ENCODE data around the gene TMEM131L.
A peak's percentile ranks its signal among the peaks of the same experiment; 100 is the strongest.

Gene TMEM131L

DNA sequence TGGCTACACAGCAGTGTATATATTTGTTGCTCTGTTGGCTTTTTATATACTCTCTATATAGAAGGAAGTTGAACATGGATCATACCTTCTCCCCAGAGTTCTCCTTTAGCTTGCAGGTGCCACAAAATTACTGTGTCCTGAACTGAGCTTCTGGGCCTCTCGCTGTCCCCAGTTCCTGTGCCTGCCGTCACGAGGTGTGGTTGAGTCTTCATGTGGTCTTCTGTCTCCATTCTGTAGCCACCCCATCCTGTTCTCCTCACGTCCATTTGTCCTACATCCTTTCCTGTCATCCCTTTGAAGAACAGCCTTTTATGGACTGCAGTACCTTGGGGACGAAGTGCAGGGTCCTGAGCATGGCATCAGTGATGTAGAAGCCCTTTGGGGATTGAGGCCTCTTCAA, 14.5 kb downstream of the TMEM131L start:
- Histone ChIP-seq H3K23ac (ENCODE audit: low read length) (no peak overlapping the region), H3K4ac (ENCODE audit: low read depth, low read length) (no peak overlapping the region), H4K5ac (ENCODE audit: low read length) (no peak overlapping the region), H2BK15ac (replicated peaks; ENCODE audit: low read depth) (no peak overlapping the region), H2BK5ac (ENCODE audit: low read length) (no peak overlapping the region), H3K56ac (ENCODE audit: low read length) (no peak overlapping the region), H3K18ac (ENCODE audit: low read length) (no peak overlapping the region), H3K27me3 (ENCODE audit: insufficient read depth, low read length, poor library complexity) (no peaks in the 10 kb centered on the region), H3K4me1 (ENCODE audit: control insufficient read depth, low read depth, low read length) (peaks cover under 1% of the 10 kb centered on the region), H3K4me3 (ENCODE audit: low read length) (no peak overlapping the region), H3K9ac (ENCODE audit: low read length) (no peak overlapping the region), H3K4me2 (ENCODE audit: low read length) (no peak overlapping the region), H2BK120ac (ENCODE audit: low read depth, low read length) (no peak overlapping the region), H3K79me2 (ENCODE audit: control insufficient read depth, insufficient read depth, low read length) (no peaks in the 10 kb centered on the region), H3K27ac (ENCODE audit: low read depth, low read length) (no peak overlapping the region), H2AK5ac (ENCODE audit: low read length) (no peak overlapping the region), H3K36me3 (ENCODE audit: control insufficient read depth, insufficient read depth, low read length) (no peaks in the 10 kb centered on the region), H4K8ac (ENCODE audit: low read depth, low read length) (no peak overlapping the region), H3K79me1 (ENCODE audit: low read length) (no peaks in the 10 kb centered on the region)
- no peak for DNase-seq
- WGBS (ENCODE audit: extremely low coverage, insufficient coverage, low lambda C conversion rate), result no CpG with 5 or more reads among the region's 5 CpGs

DNA sequence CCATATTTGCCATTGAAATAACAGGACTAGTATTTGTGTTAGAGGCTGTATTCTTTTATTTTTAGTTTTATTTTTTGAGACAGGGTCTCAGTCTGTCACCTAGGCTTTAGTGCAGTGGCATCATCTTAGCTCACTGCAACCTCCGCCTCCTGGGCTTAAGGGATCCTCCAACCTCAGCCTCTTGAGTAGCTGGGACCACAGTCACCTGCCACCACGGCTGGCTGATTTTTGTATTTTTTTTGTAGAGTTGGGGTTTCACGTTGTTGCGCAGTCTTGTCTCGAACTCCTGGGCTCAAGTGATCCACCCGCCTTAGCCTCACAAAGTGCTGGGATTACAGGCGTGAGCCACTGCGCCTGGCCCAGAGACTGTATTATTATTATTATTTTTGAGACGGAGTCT, 15.3 kb downstream of the TMEM131L start:
- Histone ChIP-seq H3K9ac (ENCODE audit: low read length) (no peak overlapping the region), H3K4me3 (ENCODE audit: low read length) (no peak overlapping the region), H3K4me1 (ENCODE audit: control insufficient read depth, low read depth, low read length) (peaks cover 6% of the 10 kb centered on the region), H3K4me2 (ENCODE audit: low read length) (no peak overlapping the region), H3K36me3 (ENCODE audit: control insufficient read depth, insufficient read depth, low read length) (no peaks in the 10 kb centered on the region), H3K18ac (ENCODE audit: low read length) (no peak overlapping the region), H4K8ac (ENCODE audit: low read depth, low read length) (no peak overlapping the region), H3K56ac (ENCODE audit: low read length) (no peak overlapping the region), H3K79me2 (ENCODE audit: control insufficient read depth, insufficient read depth, low read length) (no peaks in the 10 kb centered on the region), H3K27me3 (ENCODE audit: insufficient read depth, low read length, poor library complexity) (no peaks in the 10 kb centered on the region), H2BK120ac (ENCODE audit: low read depth, low read length) (no peak overlapping the region), H2AK5ac (ENCODE audit: low read length) (no peak overlapping the region), H2BK5ac (ENCODE audit: low read length) (no peak overlapping the region), H3K79me1 (ENCODE audit: low read length) (no peaks in the 10 kb centered on the region), H3K23ac (ENCODE audit: low read length) (no peak overlapping the region), H4K5ac (ENCODE audit: low read length) (no peak overlapping the region), H2BK15ac (replicated peaks; ENCODE audit: low read depth) (no peak overlapping the region), H3K4ac (ENCODE audit: low read depth, low read length) (no peak overlapping the region), H3K27ac (ENCODE audit: low read depth, low read length) (no peak overlapping the region)
- no CpG with 5 or more reads among the region's 9 CpGs for WGBS (ENCODE audit: extremely low coverage, insufficient coverage, low lambda C conversion rate)
- DNase-seq, result no peak

DNA sequence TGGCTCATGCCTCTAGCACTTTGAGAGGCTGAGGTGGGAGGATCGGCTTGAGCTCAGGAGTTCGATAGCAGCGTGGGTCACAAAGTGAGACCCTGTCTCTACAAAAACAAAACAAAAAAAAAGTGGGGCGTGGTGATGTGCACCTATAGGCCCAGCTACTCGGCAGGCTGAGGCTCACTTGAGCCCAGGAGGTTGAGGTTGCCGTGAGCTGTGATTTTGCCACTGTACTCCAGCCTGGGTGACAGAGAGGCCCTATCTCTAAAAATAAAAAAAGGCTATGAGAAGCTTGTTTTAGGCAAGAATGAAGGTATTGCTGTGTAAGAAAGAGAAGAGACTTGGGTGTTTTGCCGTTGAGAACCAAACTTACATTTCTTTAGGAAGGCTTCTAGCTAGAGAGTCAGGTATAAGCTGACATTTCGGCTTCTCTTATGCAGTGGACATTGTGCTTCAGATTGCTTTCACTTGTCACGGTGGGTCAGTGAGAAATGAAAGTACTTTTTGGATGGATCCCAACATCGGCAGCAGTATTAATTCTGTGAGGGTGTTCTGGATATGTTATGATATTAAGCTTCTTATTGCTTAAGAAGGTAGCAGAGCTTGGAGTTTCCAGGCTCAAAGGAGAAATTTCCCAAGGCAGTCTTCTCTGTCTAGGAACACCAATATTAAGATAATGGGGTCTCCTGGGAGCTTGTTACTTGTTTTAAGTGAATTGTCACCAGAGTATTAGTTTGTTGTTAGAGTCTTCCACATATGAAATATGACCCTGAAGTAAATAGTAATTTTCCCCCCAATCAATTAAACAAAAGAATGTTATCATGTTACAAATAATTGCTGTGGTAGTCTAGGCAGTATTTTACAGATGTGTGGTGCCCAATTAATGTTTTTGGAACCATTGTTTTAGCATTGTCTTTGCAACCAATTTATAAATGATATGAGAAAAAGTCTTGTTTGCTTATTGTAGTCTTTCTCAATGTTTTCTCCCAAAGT, 17.6 kb downstream of the TMEM131L start:
- H3K27ac ChIP-seq (ENCODE audit: low read depth, low read length), result no peak overlapping the region
- H3K4ac ChIP-seq (ENCODE audit: low read depth, low read length), result no peak overlapping the region
- no peak overlapping the region for H3K4me2 ChIP-seq (ENCODE audit: low read length)
- no peak overlapping the region for H2BK15ac ChIP-seq (replicated peaks; ENCODE audit: low read depth)
- peaks cover 3% of the 10 kb centered on the region for H3K79me2 ChIP-seq (ENCODE audit: control insufficient read depth, insufficient read depth, low read length)
- H3K79me1 ChIP-seq (ENCODE audit: low read length), result peaks cover 4% of the 10 kb centered on the region
- no peak overlapping the region for H2BK5ac ChIP-seq (ENCODE audit: low read length)
- no peak overlapping the region for H3K23ac ChIP-seq (ENCODE audit: low read length)
- H2AK5ac ChIP-seq (ENCODE audit: low read length), result no peak overlapping the region
- H3K4me1 ChIP-seq (ENCODE audit: control insufficient read depth, low read depth, low read length), result peaks cover 23% of the 10 kb centered on the region
- H3K9ac ChIP-seq (ENCODE audit: low read length), result no peak overlapping the region
- H4K8ac ChIP-seq (ENCODE audit: low read depth, low read length), result no peak overlapping the region
- H3K18ac ChIP-seq (ENCODE audit: low read length), result no peak overlapping the region
- H3K4me3 ChIP-seq (ENCODE audit: low read length), result no peak overlapping the region
- H3K27me3 ChIP-seq (ENCODE audit: insufficient read depth, low read length, poor library complexity), result no peaks in the 10 kb centered on the region
- no peak for DNase-seq
- no CpG with 5 or more reads among the region's 10 CpGs for WGBS (ENCODE audit: extremely low coverage, insufficient coverage, low lambda C conversion rate)
- H3K36me3 ChIP-seq (ENCODE audit: control insufficient read depth, insufficient read depth, low read length), result no peaks in the 10 kb centered on the region
- no peak overlapping the region for H2BK120ac ChIP-seq (ENCODE audit: low read depth, low read length)
- no peak overlapping the region for H3K56ac ChIP-seq (ENCODE audit: low read length)
- H4K5ac ChIP-seq (ENCODE audit: low read length), result no peak overlapping the region

DNA sequence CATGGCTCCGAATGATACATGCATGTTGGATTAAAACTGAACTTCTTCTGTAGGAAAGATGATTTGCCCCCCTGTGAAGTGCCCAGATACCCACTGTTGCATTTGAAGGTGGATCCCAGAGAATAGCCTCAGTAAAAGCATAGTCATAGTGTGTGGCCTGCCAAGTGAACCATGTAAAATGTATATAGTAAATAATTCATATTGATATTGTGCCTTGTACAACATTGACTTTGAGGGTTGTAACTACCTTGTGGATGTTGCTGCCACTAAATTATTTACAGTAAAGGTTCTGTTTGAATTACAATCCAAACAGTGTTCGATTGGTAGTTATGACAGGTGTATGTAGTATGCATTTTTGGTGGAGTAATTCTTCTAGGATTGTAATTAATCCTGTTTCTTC, 19.2 kb downstream of the TMEM131L start:
- Histone ChIP-seq H3K4me1 (ENCODE audit: control insufficient read depth, low read depth, low read length) (peaks cover 26% of the 10 kb centered on the region), H3K56ac (ENCODE audit: low read length) (no peak overlapping the region), H3K27me3 (ENCODE audit: insufficient read depth, low read length, poor library complexity) (no peaks in the 10 kb centered on the region), H3K4me3 (ENCODE audit: low read length) (no peak overlapping the region), H3K79me1 (ENCODE audit: low read length) (peaks cover 4% of the 10 kb centered on the region), H3K9ac (ENCODE audit: low read length) (no peak overlapping the region), H3K18ac (ENCODE audit: low read length) (no peak overlapping the region), H3K23ac (ENCODE audit: low read length) (no peak overlapping the region), H2BK15ac (replicated peaks; ENCODE audit: low read depth) (no peak overlapping the region), H2BK5ac (ENCODE audit: low read length) (no peak overlapping the region), H2AK5ac (ENCODE audit: low read length) (no peak overlapping the region), H2BK120ac (ENCODE audit: low read depth, low read length) (no peak overlapping the region), H3K4ac (ENCODE audit: low read depth, low read length) (no peak overlapping the region), H3K79me2 (ENCODE audit: control insufficient read depth, insufficient read depth, low read length) (peaks cover 3% of the 10 kb centered on the region), H3K27ac (ENCODE audit: low read depth, low read length) (no peak overlapping the region), H4K8ac (ENCODE audit: low read depth, low read length) (no peak overlapping the region), H4K5ac (ENCODE audit: low read length) (no peak overlapping the region), H3K36me3 (ENCODE audit: control insufficient read depth, insufficient read depth, low read length) (no peaks in the 10 kb centered on the region), H3K4me2 (ENCODE audit: low read length) (no peak overlapping the region)
- WGBS (ENCODE audit: extremely low coverage, insufficient coverage, low lambda C conversion rate), result no CpG with 5 or more reads among the region's 2 CpGs
- DNase-seq, result no peak

DNA sequence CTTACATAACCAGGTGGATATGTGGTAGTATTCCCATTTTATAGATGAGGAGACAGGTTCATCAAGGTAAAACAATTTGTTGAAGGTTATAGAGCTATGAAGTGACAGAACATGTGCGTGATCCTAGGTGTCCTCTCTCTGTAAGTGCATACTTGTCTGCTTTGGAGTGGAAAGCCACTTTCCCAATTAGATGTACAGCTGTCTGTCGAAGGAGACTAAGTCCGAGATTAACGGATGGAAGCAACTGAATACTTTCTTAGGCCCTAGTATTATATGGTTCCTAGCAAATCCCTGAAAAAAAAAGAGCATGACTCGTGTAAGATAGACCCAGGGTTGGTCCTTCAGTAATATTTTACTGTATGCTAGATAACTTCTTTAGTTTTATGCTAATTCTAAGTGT, 19.7 kb downstream of the TMEM131L start:
- peaks cover 4% of the 10 kb centered on the region for H3K79me1 ChIP-seq (ENCODE audit: low read length)
- no peak overlapping the region for H2BK5ac ChIP-seq (ENCODE audit: low read length)
- no peak overlapping the region for H2BK120ac ChIP-seq (ENCODE audit: low read depth, low read length)
- H3K23ac ChIP-seq (ENCODE audit: low read length), result no peak overlapping the region
- no peak overlapping the region for H4K5ac ChIP-seq (ENCODE audit: low read length)
- no CpG with 5 or more reads among the region's 5 CpGs for WGBS (ENCODE audit: extremely low coverage, insufficient coverage, low lambda C conversion rate)
- peaks cover 26% of the 10 kb centered on the region for H3K4me1 ChIP-seq (ENCODE audit: control insufficient read depth, low read depth, low read length)
- H3K4me2 ChIP-seq (ENCODE audit: low read length), result no peak overlapping the region
- no peak overlapping the region for H4K8ac ChIP-seq (ENCODE audit: low read depth, low read length)
- peak overlapping the region; percentile 83 for H2AK5ac ChIP-seq (ENCODE audit: low read length)
- H3K27ac ChIP-seq (ENCODE audit: low read depth, low read length), result no peak overlapping the region
- DNase-seq, result no peak
- no peak overlapping the region for H3K56ac ChIP-seq (ENCODE audit: low read length)
- no peak overlapping the region for H3K4me3 ChIP-seq (ENCODE audit: low read length)
- H3K4ac ChIP-seq (ENCODE audit: low read depth, low read length), result no peak overlapping the region
- no peak overlapping the region for H3K9ac ChIP-seq (ENCODE audit: low read length)
- no peaks in the 10 kb centered on the region for H3K27me3 ChIP-seq (ENCODE audit: insufficient read depth, low read length, poor library complexity)
- no peak overlapping the region for H2BK15ac ChIP-seq (replicated peaks; ENCODE audit: low read depth)
- no peaks in the 10 kb centered on the region for H3K36me3 ChIP-seq (ENCODE audit: control insufficient read depth, insufficient read depth, low read length)
- H3K79me2 ChIP-seq (ENCODE audit: control insufficient read depth, insufficient read depth, low read length), result peaks cover 3% of the 10 kb centered on the region
- H3K18ac ChIP-seq (ENCODE audit: low read length), result no peak overlapping the region

Data from mesendoderm (in vitro differentiated cells).